ENCODE results near the gene DDA1. TPM values are rescaled to one million over a fixed set of nuclear protein-coding genes. Genes with fewer than 3 reads are reported as not detected.
"Not testable (repeated sequence)": the region's sequence is repeated elsewhere in the genome, so short reads cannot be mapped to it uniquely, and the experiment has no call there.

Gene DDA1
- total RNA-seq, 1 donor from 2014 or later = 20.9 TPM

GRCh38 chr19:17289489-17289888 is 19.9 kb upstream of the DDA1 start:
- DNase-seq = peak; percentile 92

GRCh38 chr19:17292301-17293074 is 16.9 kb upstream of the DDA1 start:
- DNase-seq = peak; percentile 92

GRCh38 chr19:17293605-17294004 is 15.8 kb upstream of the DDA1 start:
- DNase-seq = no peak

- peak; percentile 44 for DNase-seq
Observed at GRCh38 chr19:17294051-17294891, 15.1 kb upstream of the DDA1 start.

- DNase-seq = not testable (repeated sequence)
Observed at GRCh38 chr19:17295551-17295950, 13.8 kb upstream of the DDA1 start.

GRCh38 chr19:17296273-17296672 is 13.1 kb upstream of the DDA1 start:
- peak; percentile 78 for DNase-seq

GRCh38 chr19:17296976-17297375 is 12.4 kb upstream of the DDA1 start:
- no peak for DNase-seq

- DNase-seq = no peak
Observed at GRCh38 chr19:17300992-17301619, 8.3 kb upstream of the DDA1 start.

- no peak for DNase-seq
Observed at GRCh38 chr19:17302391-17303166, 6.8 kb upstream of the DDA1 start.

GRCh38 chr19:17303167-17303939 is 6.0 kb upstream of the DDA1 start, which contains the start of gene ABHD8:
ABHD8 (minus strand) TSS chr19:17303425; CDS start chr19:17301616, 1,809 bp downstream.
- DNase-seq = peak; percentile 98

GRCh38 chr19:17303940-17304267 is 5.5 kb upstream of the DDA1 start:
- DNase-seq = no peak

GRCh38 chr19:17304386-17305215 is 4.8 kb upstream of the DDA1 start:
- DNase-seq = no peak

- no peak for DNase-seq
Observed at GRCh38 chr19:17305216-17305516, 4.2 kb upstream of the DDA1 start.

- peak; percentile 99 for DNase-seq
Observed at GRCh38 chr19:17305517-17306284, 3.7 kb upstream of the DDA1 start, which contains the start of gene MRPL34. MRPL34 (plus strand) TSS chr19:17305872; CDS start chr19:17305893, 21 bp downstream.

- no peak for DNase-seq
Observed at GRCh38 chr19:17306285-17306714, 3.1 kb upstream of the DDA1 start.

GRCh38 chr19:17307876-17308377 is 1.4 kb upstream of the DDA1 start:
- no peak for DNase-seq

GRCh38 chr19:17309965-17310461 is 650 bp downstream of the DDA1 start:
- DNase-seq = peak; percentile 21

- peak; percentile 53 for DNase-seq
Observed at GRCh38 chr19:17311455-17312188, 2.3 kb downstream of the DDA1 start.
